Subcutaneous abdominal adipose tissue (tissue), 5 donors: ENCODE results near the gene SEMA7A.

Source experiments
- H3K27ac ChIP-seq: one replicate; pipeline ENCODE4 v1.7.0; 2013; ENCODE audit warnings: low read depth, mild to moderate bottlenecking, inconsistent platforms, low read length, moderate library complexity
- H3K27me3 ChIP-seq, 5 donors: one replicate each; pipeline ENCODE4 v1.7.0; 2013; ENCODE audit warnings: low read length in 5 of 5, inconsistent platforms in 1 of 5; ENCODE audit not compliant: control insufficient read depth in 5 of 5, insufficient read depth in 4 of 5
- H3K36me3 ChIP-seq, 5 donors: one replicate each; pipeline ENCODE4 v1.7.0; 2013; ENCODE audit warnings: low read length in 5 of 5; ENCODE audit not compliant: control insufficient read depth in 5 of 5, insufficient read depth in 5 of 5
- H3K4me1 ChIP-seq, 5 donors: one replicate each; pipeline ENCODE4 v1.7.0; 2013; ENCODE audit warnings: low read length in 5 of 5, mild to moderate bottlenecking in 3 of 5, moderate library complexity in 1 of 5; ENCODE audit not compliant: control insufficient read depth in 5 of 5, insufficient read depth in 5 of 5
- H3K4me3 ChIP-seq, 5 donors: one replicate each; pipeline ENCODE4 v1.7.0; 2013; ENCODE audit warnings: low read length in 5 of 5, low read depth in 1 of 5
- H3K9ac ChIP-seq, 5 donors: one replicate each; pipeline ENCODE4 v1.7.0; 2013; ENCODE audit warnings: low read length in 5 of 5, mild to moderate bottlenecking in 4 of 5, moderate library complexity in 3 of 5
- H3K9me3 ChIP-seq, 5 donors: one replicate each; pipeline ENCODE4 v1.7.0; 2013; ENCODE audit warnings: low read length in 5 of 5; ENCODE audit not compliant: control insufficient read depth in 5 of 5
- donor health status: healthy.
- donor health status: healthy.
- donor health status: healthy.
- donor health status: healthy.
- donor health status: healthy.

SEMA7A gene

DNA sequence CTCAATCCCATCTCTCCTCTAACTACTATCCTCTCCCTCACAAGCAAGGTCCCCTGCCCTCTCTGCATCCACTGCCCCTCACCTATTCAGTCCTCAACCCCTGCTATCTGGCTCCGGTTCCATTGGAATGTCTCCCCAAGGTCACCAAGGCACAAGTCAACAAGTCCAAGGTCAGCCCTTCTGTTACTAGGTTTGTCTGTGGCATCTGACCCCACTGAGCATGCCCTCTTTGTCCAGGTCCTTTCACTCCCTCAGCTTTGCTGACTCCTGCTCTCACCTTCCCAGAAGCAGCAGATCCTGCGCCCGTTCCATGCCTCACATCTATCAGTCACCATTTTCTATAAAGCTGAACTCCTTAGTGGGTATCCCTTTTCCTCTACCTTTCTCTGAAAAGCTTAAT, 8.3 kb upstream of the SEMA7A start:
- Histone ChIP-seq H3K36me3 (peaks cover 5 to 28% (median 26%) of the 10 kb centered on the region in 5 donors), H3K27me3 (peaks cover 0 to 4% (median 0%) of the 10 kb centered on the region in 5 donors), H3K4me3 (no peak overlapping the region), H3K27ac (no peak overlapping the region), H3K9ac (no peak overlapping the region), H3K4me1 (peaks cover 0 to 9% (median 2%) of the 10 kb centered on the region in 5 donors), H3K9me3 (no peaks in the 10 kb centered on the region)

DNA sequence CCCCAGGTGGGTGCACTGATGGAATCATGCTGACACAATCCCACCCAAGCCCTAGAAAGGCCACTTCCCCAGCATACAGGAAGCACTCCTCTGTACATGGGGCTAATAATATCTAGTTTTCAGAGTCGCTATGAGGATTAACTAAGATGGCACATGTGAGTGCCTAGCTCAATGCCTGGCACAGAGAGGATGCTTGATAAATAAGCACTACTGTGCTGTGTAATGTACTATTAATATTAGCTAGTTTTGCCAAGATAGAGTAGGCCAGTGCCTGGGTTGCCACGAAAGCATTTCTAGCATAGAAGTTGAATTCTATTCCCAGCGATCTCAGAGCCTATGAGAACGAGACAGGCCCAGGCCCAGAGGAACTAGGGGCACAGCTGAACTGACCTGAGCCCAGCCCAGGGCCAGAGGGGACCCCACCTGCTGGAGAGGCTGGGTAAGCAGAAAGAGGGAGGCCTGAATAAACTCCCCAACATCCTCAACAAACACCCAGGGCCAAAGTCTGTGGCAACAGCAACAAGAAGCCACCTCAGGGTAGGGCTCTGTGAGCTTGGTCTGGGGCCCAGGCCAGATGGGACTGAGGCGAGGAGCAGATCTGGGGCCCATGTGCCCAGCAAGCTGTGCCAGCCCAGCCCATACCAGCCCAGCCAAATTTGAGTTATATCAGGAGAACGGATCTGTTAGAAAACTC, 7.6 kb upstream of the SEMA7A start:
- Histone ChIP-seq H3K27me3 (peaks cover 0 to 4% (median 0%) of the 10 kb centered on the region in 5 donors), H3K4me1 (peaks cover 0 to 9% (median 2%) of the 10 kb centered on the region in 5 donors), H3K36me3 (peaks cover 0 to 22% (median 21%) of the 10 kb centered on the region in 5 donors), H3K4me3 (no peak overlapping the region), H3K9ac (no peak overlapping the region), H3K9me3 (no peaks in the 10 kb centered on the region), H3K27ac (no peak overlapping the region)

DNA sequence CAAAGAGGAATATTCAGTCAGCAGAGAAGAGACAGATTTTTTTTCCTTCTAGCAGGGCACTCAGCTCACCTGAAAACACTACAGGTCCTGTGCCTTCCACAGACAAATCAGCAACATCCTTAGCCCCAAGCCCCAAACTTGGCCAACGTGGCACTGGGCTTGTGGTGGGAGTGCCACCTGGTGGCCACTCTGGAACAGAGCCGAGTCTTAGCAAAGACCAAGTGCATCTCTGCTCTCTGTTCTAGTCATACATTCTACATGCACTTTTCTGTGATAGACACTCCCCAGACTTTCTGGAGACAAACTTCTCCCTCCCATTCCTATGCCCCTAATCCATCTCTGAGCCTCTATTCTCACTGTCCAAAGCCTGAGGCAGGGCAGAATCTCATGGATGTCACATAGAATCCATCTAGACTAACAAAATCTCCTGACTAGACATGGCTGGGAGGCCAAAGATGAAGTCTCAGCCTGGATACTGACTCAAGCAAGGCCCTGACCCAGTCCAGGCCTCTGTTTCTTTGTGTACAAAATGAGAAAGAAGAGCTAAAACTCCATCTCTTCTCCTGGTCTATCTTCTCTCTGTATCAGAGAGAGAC, 5.1 kb upstream of the SEMA7A start:
- H3K27ac ChIP-seq = no peak overlapping the region
- no peaks in the 10 kb centered on the region for H3K9me3 ChIP-seq
- H3K27me3 ChIP-seq = peaks cover 0 to 4% (median 0%) of the 10 kb centered on the region in 5 donors
- no peaks in the 10 kb centered on the region for H3K36me3 ChIP-seq
- H3K4me1 ChIP-seq = peaks cover 0 to 9% (median 7%) of the 10 kb centered on the region in 5 donors
- H3K9ac ChIP-seq = no peak overlapping the region
- no peak overlapping the region for H3K4me3 ChIP-seq

DNA sequence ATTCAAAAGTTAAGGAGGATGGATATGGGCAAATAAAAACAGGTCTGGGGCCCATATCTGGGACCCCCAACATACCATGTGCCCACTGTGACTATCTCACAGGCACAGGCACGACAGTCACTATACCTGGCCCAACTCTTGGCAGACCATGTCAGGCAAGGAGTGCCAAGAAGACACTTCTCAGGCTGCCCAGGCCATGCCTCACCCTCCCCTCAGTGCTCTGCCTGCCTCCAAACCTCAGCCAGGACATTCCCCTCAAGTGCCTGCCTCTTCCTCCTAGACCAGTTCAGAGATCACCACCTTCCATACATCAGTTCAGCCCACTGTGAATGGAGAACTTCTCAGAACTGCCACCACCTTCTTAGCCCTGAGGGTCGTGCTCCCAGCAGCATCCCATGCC, 4.4 kb upstream of the SEMA7A start:
- H3K27ac ChIP-seq = no peak overlapping the region
- no peak overlapping the region for H3K9ac ChIP-seq
- no peaks in the 10 kb centered on the region for H3K9me3 ChIP-seq
- no peaks in the 10 kb centered on the region for H3K36me3 ChIP-seq
- no peak overlapping the region for H3K4me3 ChIP-seq
- peaks cover 0 to 4% (median 0%) of the 10 kb centered on the region in 5 donors for H3K27me3 ChIP-seq
- H3K4me1 ChIP-seq = peaks cover 0 to 13% (median 11%) of the 10 kb centered on the region in 5 donors

DNA sequence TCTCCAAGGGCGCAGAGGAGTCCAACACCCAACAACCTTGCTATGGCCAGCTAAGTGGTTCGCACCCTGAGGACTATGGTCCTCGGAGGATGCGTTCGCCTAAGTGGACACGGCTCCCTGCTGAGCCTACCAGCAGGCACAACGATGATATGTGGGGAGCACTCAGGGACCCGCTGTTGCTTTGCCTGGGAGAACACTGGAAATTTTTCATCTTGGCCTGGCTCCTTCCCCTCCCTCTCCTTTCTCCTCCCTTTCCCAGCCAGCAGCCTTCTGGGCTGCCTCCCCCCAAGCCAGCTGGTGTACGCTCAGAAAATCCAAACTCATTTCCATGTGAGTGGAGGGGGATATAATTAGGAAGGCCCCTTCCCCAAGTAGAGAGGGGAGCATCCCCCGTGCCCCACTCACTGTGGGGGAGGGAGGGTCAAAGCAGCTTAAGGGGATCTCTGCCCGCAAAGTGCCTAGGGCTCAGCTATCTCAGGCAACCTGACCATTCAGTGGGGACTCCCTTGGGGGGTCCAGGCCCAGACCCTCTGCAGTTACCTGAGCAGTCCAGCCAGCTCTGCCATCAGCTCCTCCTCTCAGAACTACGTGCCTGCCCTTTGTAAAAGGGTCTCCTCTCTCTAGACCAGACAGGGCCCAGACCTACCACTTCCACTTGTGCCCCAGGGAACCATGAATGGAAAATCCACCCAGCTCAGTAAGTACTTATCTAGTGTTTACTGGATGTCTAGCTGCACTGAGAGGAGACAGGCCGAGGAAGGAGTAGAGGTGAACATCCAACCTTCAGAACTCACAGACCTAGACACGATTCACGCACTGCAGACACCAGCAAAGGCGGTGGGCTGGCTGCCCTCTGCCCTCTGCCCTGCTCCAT, 742 bp upstream of the SEMA7A start:
- Histone ChIP-seq H3K4me1 (peaks cover 0 to 22% (median 17%) of the 10 kb centered on the region in 5 donors), H3K9ac (peak overlapping the region in 4 of 5 donors; percentile 4 to 74 (median 34)), H3K36me3 (no peaks in the 10 kb centered on the region), H3K9me3 (no peaks in the 10 kb centered on the region), H3K4me3 (peak overlapping the region; percentile 71 to 82 (median 76)), H3K27me3 (peaks cover 0 to 12% (median 7%) of the 10 kb centered on the region in 5 donors), H3K27ac (no peak overlapping the region)

DNA sequence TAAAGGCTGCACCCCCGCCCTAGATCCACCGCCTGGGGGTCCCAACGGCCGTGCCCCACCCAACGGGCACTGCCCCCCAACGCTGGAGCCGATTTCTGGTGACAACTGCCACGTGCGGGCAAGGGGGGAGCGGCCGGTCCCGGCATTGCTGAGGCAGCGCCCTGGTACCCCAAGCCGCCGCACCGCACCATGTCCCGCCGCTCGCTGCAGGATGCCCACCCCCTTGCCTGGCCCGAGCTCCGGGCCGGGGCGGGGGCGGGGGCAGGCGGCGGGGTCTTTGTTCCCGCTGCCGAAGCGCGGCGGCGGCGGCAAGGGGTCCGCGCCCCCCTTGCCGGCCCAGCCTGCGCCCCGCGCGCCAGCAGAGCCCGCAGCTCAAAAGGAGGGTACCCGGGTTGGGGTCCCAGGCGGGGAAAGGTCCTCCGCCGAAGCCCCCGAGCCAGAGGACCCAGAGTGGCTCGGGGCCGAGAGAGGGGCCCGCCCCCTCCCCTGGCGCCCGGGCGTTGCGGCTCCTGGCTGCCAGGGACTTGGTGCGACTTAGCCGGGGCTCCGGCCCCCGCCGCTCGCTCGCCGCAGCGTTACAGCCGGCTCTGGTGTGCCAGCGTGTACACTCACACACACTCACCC, 678 bp downstream of the SEMA7A start:
- peaks cover 0 to 12% (median 7%) of the 10 kb centered on the region in 5 donors for H3K27me3 ChIP-seq

DNA sequence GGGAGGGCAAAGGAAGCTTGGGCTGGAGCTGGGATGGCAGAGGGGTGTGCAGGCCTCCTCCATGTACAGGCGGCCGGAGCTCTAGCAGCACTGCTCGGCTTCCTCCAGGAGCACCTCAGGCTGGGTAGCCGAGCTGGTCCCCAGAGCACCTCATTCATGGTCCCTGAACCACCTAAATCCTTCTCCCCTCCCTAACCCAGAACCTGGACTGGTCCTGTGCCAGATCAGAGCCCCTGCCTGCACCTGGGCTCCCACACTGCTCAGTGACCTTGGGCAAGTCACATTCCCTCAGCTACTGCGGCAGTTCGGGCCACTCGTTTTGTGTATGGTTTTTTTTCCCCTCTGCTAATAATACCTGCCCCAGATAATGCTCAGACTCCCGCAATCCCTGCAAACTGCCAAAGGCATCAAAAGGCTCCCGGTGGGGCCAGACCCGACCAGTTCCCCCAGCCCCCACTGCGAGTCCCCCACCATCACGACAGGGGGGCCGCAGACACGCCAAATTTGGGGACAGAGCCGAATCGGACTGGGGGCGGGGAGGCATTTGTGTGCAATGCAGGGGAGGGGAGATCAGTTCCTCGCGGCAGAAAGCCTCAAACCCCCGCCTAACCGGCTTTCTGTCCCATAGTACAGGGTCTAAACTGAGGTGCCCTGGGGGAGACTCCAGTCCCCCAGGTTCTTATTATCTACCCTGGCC, 1.3 kb downstream of the SEMA7A start:
- H3K4me3 ChIP-seq = peak overlapping the region in 1 of 5 donors; percentile 44
- H3K27me3 ChIP-seq = peaks cover 0 to 12% (median 7%) of the 10 kb centered on the region in 5 donors
- H3K9ac ChIP-seq = no peak overlapping the region
- H3K27ac ChIP-seq = no peak overlapping the region
- no peaks in the 10 kb centered on the region for H3K36me3 ChIP-seq
- peaks cover 0 to 35% (median 25%) of the 10 kb centered on the region in 5 donors for H3K4me1 ChIP-seq
- no peaks in the 10 kb centered on the region for H3K9me3 ChIP-seq

More for the DNA sequence above, 678 bp downstream of the SEMA7A start:
- Histone ChIP-seq H3K27ac (no peak overlapping the region), H3K4me3 (peak overlapping the region in 4 of 5 donors; percentile 71 to 81 (median 74)), H3K36me3 (no peaks in the 10 kb centered on the region), H3K9me3 (no peaks in the 10 kb centered on the region), H3K9ac (peak overlapping the region in 4 of 5 donors; percentile 21 to 71 (median 48)), H3K4me1 (peaks cover 0 to 35% (median 25%) of the 10 kb centered on the region in 5 donors)

DNA sequence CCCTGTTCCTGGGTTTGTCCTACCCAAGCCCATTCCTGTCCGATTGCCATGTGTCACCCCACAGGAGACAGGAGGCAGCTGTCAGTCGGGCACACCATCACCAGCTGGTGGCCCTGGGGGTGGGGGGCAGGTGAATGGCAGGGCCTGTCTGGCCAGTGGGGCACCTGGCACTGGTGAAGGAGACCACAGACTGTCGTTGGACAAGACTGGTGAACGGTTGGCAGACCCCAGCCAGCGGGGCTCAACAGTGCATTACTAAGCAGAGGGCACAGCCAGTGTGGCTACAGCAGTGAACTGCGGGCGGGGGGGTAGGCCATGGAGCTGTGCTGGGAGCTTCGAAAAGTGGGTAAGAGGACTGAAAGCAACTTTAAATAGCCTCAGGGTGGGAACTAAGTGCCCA, 2.1 kb downstream of the SEMA7A start:
- Histone ChIP-seq H3K4me1 (peaks cover 0 to 35% (median 25%) of the 10 kb centered on the region in 5 donors), H3K27me3 (peaks cover 0 to 12% (median 7%) of the 10 kb centered on the region in 5 donors), H3K27ac (no peak overlapping the region), H3K9me3 (no peaks in the 10 kb centered on the region), H3K9ac (no peak overlapping the region), H3K36me3 (no peaks in the 10 kb centered on the region), H3K4me3 (no peak overlapping the region)

DNA sequence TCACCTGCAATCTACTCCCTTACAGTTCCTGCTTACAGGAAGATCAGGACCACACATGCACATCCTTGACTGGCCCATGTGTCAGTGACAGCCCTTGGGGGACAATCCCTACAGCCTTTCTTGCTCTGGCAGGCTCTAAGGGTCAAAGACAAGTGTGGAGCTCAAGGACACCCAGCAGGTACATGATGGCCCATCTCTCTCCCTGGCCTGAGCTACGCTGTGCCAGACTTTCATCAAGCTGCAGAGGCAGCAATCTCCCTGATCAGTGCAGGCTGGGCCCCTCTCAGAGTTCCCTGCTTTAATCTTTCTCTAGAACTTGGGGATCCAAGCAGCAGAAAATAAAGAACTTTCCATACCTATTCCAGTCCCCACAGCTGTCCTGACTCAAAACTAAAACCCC, 2.6 kb downstream of the SEMA7A start:
- Histone ChIP-seq H3K9ac (no peak overlapping the region), H3K36me3 (no peaks in the 10 kb centered on the region), H3K9me3 (no peaks in the 10 kb centered on the region), H3K4me3 (no peak overlapping the region), H3K27me3 (peaks cover 0 to 12% (median 7%) of the 10 kb centered on the region in 5 donors), H3K27ac (no peak overlapping the region), H3K4me1 (peaks cover 0 to 35% (median 25%) of the 10 kb centered on the region in 5 donors)
